ENCODE results near the gene RARRES1.

Gene RARRES1

DNA sequence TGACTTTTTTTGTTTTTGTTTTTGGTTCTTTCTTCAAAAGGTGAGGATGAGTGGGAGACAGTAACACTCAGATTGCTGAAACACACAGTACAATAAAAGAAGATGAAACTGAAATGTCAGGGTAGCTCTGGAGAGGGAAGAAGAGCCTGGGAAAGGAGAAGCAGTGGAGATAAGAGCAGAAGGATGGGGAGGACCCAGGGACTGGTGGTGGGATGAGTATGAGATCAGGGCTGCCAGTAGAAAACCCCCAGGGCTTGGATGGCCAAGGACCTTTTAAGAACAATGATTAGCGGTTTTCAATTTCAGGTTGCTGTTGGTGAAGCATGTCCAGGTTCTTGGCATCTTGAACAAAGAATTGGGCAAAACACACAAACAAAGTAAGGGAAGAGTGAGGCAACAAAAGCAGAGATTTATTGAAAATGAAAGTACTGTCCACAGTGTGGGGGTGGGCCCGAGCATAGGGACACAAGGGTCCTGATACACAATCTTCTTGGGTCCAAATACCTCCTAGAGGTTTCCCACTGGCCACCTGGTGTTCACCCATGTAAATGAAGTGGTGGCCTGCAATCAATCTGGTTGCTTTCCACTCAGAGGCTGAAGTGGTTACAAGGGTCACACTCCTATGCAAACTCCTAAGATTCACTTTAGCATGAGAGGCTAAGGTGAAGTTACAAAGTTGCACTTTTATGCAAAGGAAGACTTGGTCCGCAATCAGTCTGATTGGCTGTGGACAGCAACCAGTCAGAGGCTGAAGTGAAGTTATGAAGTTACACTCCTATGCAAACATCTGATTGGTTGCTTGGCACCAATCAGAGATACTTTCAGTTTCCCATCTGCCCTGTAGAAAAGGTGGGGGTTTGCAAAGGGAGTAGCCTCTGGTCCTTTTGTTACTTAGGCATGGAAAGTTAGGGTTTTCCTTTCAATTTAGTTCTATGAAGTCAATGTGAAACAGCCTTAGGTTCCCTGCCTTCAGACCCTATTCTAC lies 43.5 kb upstream of the RARRES1 start:
- TF ChIP-seq, protein P1, sequence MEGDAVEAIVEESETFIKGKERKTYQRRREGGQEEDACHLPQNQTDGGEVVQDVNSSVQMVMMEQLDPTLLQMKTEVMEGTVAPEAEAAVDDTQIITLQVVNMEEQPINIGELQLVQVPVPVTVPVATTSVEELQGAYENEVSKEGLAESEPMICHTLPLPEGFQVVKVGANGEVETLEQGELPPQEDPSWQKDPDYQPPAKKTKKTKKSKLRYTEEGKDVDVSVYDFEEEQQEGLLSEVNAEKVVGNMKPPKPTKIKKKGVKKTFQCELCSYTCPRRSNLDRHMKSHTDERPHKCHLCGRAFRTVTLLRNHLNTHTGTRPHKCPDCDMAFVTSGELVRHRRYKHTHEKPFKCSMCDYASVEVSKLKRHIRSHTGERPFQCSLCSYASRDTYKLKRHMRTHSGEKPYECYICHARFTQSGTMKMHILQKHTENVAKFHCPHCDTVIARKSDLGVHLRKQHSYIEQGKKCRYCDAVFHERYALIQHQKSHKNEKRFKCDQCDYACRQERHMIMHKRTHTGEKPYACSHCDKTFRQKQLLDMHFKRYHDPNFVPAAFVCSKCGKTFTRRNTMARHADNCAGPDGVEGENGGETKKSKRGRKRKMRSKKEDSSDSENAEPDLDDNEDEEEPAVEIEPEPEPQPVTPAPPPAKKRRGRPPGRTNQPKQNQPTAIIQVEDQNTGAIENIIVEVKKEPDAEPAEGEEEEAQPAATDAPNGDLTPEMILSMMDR (IDR thresholded peaks at IDR 0.05; ENCODE audit: low read depth, low read length) = no peak

DNA sequence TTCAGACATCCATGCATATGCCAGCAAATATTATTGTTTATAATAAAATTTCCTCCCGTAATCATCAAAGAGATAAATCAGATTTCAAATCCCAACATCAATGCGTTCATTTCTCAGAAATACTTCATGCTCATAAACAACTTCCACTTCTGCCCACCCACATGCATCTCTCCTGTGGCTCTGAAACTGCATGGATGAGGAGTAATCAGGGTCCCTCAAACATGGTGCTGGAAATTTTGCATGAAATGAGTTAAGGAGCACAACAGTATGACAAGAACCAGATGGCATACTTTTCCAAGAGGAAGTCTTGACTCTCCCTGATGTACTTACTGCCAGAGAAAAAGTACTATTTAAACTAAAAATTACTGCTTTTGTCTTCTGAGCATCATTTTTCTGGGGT lies 42.7 kb upstream of the RARRES1 start:
- H3K4me3 ChIP-seq (ENCODE audit: low read depth, low read length) = no peak overlapping the region
- TF ChIP-seq, protein P1 (IDR thresholded peaks at IDR 0.05; ENCODE audit: low read depth, low read length) = no peak

More for the DNA sequence above, 43.5 kb upstream of the RARRES1 start:
- H3K4me3 ChIP-seq (ENCODE audit: low read depth, low read length) = no peak overlapping the region

DNA sequence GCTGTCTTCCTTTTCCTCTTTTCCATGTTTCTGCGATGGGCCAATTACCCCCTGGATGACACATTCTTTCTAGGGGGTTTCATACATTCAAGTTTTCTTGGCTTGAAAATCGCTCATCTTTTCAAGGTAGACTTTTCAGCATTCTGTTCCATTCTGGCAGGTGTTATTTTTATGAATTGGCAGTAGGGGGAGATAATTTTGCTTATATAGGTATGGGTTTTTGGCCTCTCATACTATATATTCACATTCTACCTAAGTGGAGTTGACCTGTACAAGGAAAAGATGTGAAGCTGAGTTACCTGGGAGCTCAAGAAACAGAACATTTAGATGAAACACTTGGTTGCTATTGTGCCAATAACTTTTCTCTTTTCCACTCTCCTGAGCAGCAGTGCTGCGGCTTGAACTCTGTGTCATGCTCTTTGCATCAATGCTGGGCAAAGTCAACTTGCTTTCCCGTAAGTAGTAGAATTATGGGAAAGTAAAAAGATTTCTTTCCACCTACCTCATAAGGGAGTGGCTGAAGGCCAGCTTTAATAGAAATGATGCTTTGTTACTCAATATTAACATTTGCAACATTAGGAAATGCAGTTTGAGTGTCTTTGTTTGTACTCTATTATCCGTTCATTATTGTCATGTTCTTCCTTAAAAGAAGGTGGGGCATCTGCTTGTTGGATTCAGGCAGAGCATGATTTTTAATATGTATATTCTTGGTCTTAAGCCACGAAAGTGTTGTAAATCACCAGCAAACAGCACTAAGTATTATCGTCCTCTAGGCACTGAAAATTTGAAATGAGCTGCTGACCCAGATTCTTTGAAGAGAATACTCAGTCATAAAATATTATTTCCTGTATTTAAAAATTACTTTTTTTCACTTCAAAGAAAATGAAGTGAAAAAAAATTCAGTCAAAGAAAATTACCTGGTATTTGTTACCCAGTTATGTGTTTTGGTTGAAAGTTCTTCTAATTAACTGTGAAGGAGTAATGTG lies 41.9 kb upstream of the RARRES1 start:
- H3K4me3 ChIP-seq (ENCODE audit: low read depth, low read length) = no peak overlapping the region
- TF ChIP-seq, protein P1 (IDR thresholded peaks at IDR 0.05; ENCODE audit: low read depth, low read length) = no peak

DNA sequence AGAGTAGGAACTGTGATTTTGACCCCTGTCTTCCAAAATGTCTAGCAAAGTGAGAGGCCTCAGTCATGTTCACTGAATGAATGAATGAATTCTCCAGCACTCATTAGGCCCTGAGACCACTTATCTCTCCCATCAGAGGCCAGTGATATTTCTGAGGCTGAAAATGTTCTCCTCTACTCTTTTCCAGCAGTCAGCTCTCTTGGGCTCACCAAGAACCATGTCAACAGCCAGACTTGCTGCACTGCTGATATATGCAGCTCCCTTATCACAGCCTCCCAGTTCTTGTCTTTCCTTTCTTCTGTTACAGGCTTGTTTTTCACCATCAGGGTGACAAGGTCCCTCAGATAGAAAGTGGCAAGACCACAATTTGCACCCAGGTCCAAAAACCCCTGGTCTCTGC lies 40.9 kb upstream of the RARRES1 start:
- TF ChIP-seq, protein P1 (IDR thresholded peaks at IDR 0.05; ENCODE audit: low read depth, low read length) = no peak
- H3K4me3 ChIP-seq (ENCODE audit: low read depth, low read length) = no peak overlapping the region

DNA sequence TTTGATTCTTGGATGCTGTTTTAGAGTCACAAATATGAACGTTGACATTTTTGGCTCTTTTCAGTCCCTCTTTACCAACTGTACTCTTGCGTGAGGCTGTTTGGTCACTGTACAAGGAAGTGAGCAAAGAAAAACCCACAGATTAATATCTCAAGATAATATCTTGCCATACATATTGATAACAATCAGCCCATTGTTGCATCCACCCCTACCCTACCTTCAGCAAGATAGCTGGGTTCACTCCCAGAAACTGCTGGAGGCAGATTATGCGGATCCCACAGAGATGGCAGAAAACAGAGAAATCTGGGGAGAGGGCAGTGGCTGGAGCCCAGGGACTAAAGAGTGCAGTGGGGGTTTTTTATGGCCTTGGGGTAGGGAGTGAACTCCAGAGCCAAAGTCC lies 39.7 kb upstream of the RARRES1 start:
- H3K4me3 ChIP-seq (ENCODE audit: low read depth, low read length) = no peak overlapping the region
- TF ChIP-seq, protein P1 (IDR thresholded peaks at IDR 0.05; ENCODE audit: low read depth, low read length) = no peak

DNA sequence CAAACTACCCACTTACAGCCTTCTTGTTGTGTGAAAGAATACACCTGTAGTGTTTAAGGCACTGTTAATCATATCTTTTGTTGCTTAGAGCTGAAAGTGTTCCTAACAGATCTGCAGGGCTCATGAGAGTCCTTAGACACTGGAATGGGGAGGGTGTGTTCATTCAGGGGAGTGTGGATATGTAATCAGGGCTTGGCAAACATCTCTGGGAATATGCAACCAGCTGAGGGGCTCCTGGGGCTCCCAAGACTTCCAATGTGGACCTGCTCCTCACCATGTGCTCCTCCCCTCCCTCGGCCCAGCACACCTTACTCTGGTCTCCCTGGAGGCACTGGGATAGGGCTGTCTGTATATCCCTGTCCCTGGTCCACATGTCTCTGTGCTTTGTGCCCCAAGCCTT lies 39.3 kb upstream of the RARRES1 start:
- TF ChIP-seq, protein P1 (IDR thresholded peaks at IDR 0.05; ENCODE audit: low read depth, low read length) = no peak
- H3K4me3 ChIP-seq (ENCODE audit: low read depth, low read length) = no peak overlapping the region
